Smooth muscle cell (in vitro differentiated cells): ENCODE data around the gene ARHGEF25. TPM values are rescaled to one million over a fixed set of nuclear protein-coding genes. Genes with fewer than 3 reads are reported as not detected.

Source experiments
- DNase-seq: peaks from one replicate; lab custom pipeline; 2025; ENCODE audit not compliant: unreplicated experiment; lab: John Stamatoyannopoulos, UW
- H2AFZ ChIP-seq: fragments of 200-600 bp; sonication (generic); 2 replicates; pipeline ENCODE4 v1.6.0; 2016; ENCODE audit warnings: antibody characterized with exemption, low read depth, mild to moderate bottlenecking
- H3F3A ChIP-seq: fragments of 200-600 bp; sonication (generic); 2 replicates; pipeline ENCODE4 v1.6.0; 2017; ENCODE audit warnings: antibody characterized with exemption, low read depth
- H3K27ac ChIP-seq: fragments of 200-600 bp; sonication (generic); 2 replicates; pipeline ENCODE4 v1.5.1; 2016; ENCODE audit warnings: low read depth, mild to moderate bottlenecking
- H3K27me3 ChIP-seq: fragments of 200-600 bp; sonication (generic); 2 replicates; pipeline ENCODE4 v1.6.1; 2016; ENCODE audit warnings: low read depth, mild to moderate bottlenecking
- H3K36me3 ChIP-seq: fragments of 200-600 bp; sonication (generic); 2 replicates; pipeline ENCODE4 v1.5.1; 2016; ENCODE audit warnings: low read depth
- H3K4me1 ChIP-seq: fragments of 200-600 bp; sonication (generic); 2 replicates; pipeline ENCODE4 v1.5.1; 2016; ENCODE audit warnings: low read depth
- H3K4me2 ChIP-seq: fragments of 200-600 bp; sonication (generic); 2 replicates; pipeline ENCODE4 v1.6.0; 2016; ENCODE audit warnings: mild to moderate bottlenecking
- H3K4me3 ChIP-seq: fragments of 200-600 bp; sonication (generic); 2 replicates; pipeline ENCODE4 v1.5.1; 2016; ENCODE audit warnings: mild to moderate bottlenecking
- H3K79me2 ChIP-seq: fragments of 200-600 bp; sonication (generic); 2 replicates; pipeline ENCODE4 v1.6.0; 2016; ENCODE audit warnings: low read depth, mild to moderate bottlenecking
- H3K9ac ChIP-seq: fragments of 200-600 bp; sonication (generic); 2 replicates; pipeline ENCODE4 v1.6.0; 2016; ENCODE audit warnings: low read depth
- H3K9me3 ChIP-seq: fragments of 200-600 bp; sonication (generic); replicated peaks from 2 replicates; pipeline ENCODE4 v1.5.1; 2016; ENCODE audit warnings: low read depth
- H4K20me1 ChIP-seq: fragments of 200-600 bp; sonication (generic); 2 replicates; pipeline ENCODE4 v1.6.0; 2016; ENCODE audit warnings: low read depth
- CTCF ChIP-seq: fragments of 200-600 bp; sonication (generic); IDR thresholded peaks from 2 replicates; pipeline ENCODE4 v1.5.1; 2017; ENCODE audit warnings: borderline replicate concordance, mild to moderate bottlenecking, antibody characterized with exemption; ENCODE audit not compliant: insufficient read depth, poor library complexity, severe bottlenecking
- WGBS: methylation state at CpG from one replicate; pipeline ENCODE4 v1.1.7; 2016; ENCODE audit warnings: low lambda C conversion rate; 5-methylcytosine and 5-hydroxymethylcytosine counted together
- polyA plus RNA-seq: library from polyadenylated mRNA; unstranded; fragments of >200 nt; fragmentation: Nextera tagmentation; extraction: Ambion mirVana; gene quantifications from 2 replicates; pipeline ENCODE4 v1.2.1, GENCODE V29; 2016
- total RNA-seq: library from RNA; depleted of rRNA; stranded (reverse); fragments of >200 nt; gene quantifications from 2 replicates; pipeline ENCODE4 v1.2.3, GENCODE V29; 2014

The ARHGEF25 gene
- total and polyA plus RNA-seq, 2 experiments from 2014 or later, result 3.8 to 13.9 TPM

- no peak overlapping the region for H2AFZ ChIP-seq
- H4K20me1 ChIP-seq, result no peaks in the 10 kb centered on the region
- H3K27me3 ChIP-seq, result no peaks in the 10 kb centered on the region
- no peak for TF ChIP-seq CTCF
- H3K27ac ChIP-seq, result no peak overlapping the region
- peaks cover 30% of the 10 kb centered on the region for H3K4me1 ChIP-seq
- no peak overlapping the region for H3K4me3 ChIP-seq
- no peaks in the 10 kb centered on the region for H3K36me3 ChIP-seq
- H3K9ac ChIP-seq, result no peak overlapping the region
- 85% methylated on average over 12 of the region's 12 CpGs for WGBS
- H3K9me3 ChIP-seq, result no peaks in the 10 kb centered on the region
- DNase-seq, result no peak
- H3K79me2 ChIP-seq, result no peaks in the 10 kb centered on the region
- H3K4me2 ChIP-seq, result no peak overlapping the region
- H3F3A ChIP-seq, result peaks cover 19% of the 10 kb centered on the region
Observed at GRCh38 chr12:57607958-57608663, 3.1 kb upstream of the ARHGEF25 start.

- Histone ChIP-seq H3K4me2 (no peak overlapping the region), H3K9ac (no peak overlapping the region), H3K27me3 (no peaks in the 10 kb centered on the region), H2AFZ (no peak overlapping the region), H3F3A (peaks cover 19% of the 10 kb centered on the region), H3K36me3 (no peaks in the 10 kb centered on the region), H3K79me2 (no peaks in the 10 kb centered on the region), H3K27ac (no peak overlapping the region), H3K4me3 (no peak overlapping the region), H3K4me1 (peaks cover 21% of the 10 kb centered on the region), H4K20me1 (no peaks in the 10 kb centered on the region), H3K9me3 (no peaks in the 10 kb centered on the region)
- WGBS, result 56% methylated on average over 19 of the region's 19 CpGs
- no peak for DNase-seq
- no peak for TF ChIP-seq CTCF
Observed at GRCh38 chr12:57609101-57609780, 2.0 kb upstream of the ARHGEF25 start.

- Histone ChIP-seq H3K79me2 (no peaks in the 10 kb centered on the region), H2AFZ (peak overlapping the region; percentile 80), H3K4me3 (peak overlapping the region; percentile 77), H3K27ac (no peak overlapping the region), H3K4me2 (peak overlapping the region; percentile 95), H3K36me3 (no peaks in the 10 kb centered on the region), H3K9ac (no peak overlapping the region), H3F3A (peaks cover 19% of the 10 kb centered on the region), H3K27me3 (no peaks in the 10 kb centered on the region), H3K4me1 (peaks cover 20% of the 10 kb centered on the region), H4K20me1 (no peaks in the 10 kb centered on the region), H3K9me3 (no peaks in the 10 kb centered on the region)
- 12% methylated on average over 22 of the region's 34 CpGs for WGBS
- no peak for TF ChIP-seq CTCF
- DNase-seq, result no peak
Observed at GRCh38 chr12:57609781-57610553, 1.3 kb upstream of the ARHGEF25 start.
